ENCODE results near the gene KDELR1. TPM values are rescaled to one million over a fixed set of nuclear protein-coding genes. Genes with fewer than 3 reads are reported as not detected.

Gene KDELR1
- total RNA-seq, 1 experiment from 2014 or later, result 198 TPM

DNA sequence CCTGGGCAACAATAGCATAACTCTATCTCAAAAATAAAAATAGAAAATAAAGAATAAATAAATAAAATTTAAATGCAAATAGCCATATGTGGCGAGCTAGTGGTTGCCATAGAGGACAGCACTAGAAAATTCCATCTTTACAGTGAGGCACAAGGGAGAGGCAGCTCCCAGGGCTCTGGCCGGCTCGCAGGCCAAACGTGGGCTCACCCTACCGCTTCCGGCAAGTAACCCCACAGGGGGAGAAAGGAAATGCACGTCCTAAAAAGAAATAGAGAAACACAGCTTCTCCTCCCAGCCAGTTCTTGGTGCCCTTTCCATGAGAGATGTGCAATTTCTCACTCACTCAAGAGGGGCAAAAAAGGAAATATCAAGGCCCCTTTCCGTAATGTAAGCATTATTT is 42.0 kb upstream of the KDELR1 start:
- Histone ChIP-seq H3K79me2 (ENCODE audit: insufficient read depth, low read length) (no peaks in the 10 kb centered on the region), H3K4me2 (ENCODE audit: insufficient read depth, insufficient read length, low read length) (no peak overlapping the region), H2BK20ac (ENCODE audit: low read depth, low read length, poor library complexity, severe bottlenecking) (no peak overlapping the region), H2AK5ac (ENCODE audit: insufficient read length, low read length) (no peak overlapping the region), H2AFZ (ENCODE audit: low read length) (no peak overlapping the region), H3K14ac (ENCODE audit: insufficient read depth, low read length) (no peak overlapping the region), H4K20me1 (ENCODE audit: control insufficient read depth, insufficient read depth, insufficient read length) (no peaks in the 10 kb centered on the region), H4K5ac (ENCODE audit: insufficient read length, low read depth, low read length) (no peak overlapping the region), H2BK120ac (ENCODE audit: low read depth, low read length, poor library complexity, severe bottlenecking) (no peak overlapping the region), H3K4ac (ENCODE audit: low read depth, low read length) (no peak overlapping the region), H3K23me2 (ENCODE audit: insufficient read length, low read depth, low read length, poor library complexity, severe bottlenecking) (no peaks in the 10 kb centered on the region), H3K27ac (ENCODE audit: insufficient read length, low read depth, low read length) (no peak overlapping the region), H3K9ac (ENCODE audit: extremely low read depth, insufficient read length, low read length) (no peak overlapping the region), H3K79me1 (ENCODE audit: insufficient read depth, low read depth, low read length, poor library complexity, severe bottlenecking) (no peaks in the 10 kb centered on the region), H3K27me3 (ENCODE audit: insufficient read depth, low read length) (no peaks in the 10 kb centered on the region), H2BK15ac (ENCODE audit: low read depth, low read length) (no peak overlapping the region), H3K56ac (ENCODE audit: insufficient read length, low read depth, low read length) (no peak overlapping the region), H2BK5ac (ENCODE audit: insufficient read length, low read length) (no peak overlapping the region), H3K18ac (ENCODE audit: insufficient read length, low read depth, low read length) (no peak overlapping the region), H3K9me3 (ENCODE audit: control insufficient read depth, low read depth, low read length) (no peaks in the 10 kb centered on the region), H3K23ac (ENCODE audit: insufficient read length, low read depth, low read length) (no peak overlapping the region), H3T11ph (ENCODE audit: low read length) (no peak overlapping the region), H4K91ac (ENCODE audit: insufficient read length, low read depth, low read length) (no peak overlapping the region), H4K8ac (replicated peaks; ENCODE audit: insufficient read length, low read depth, low read length) (no peak overlapping the region), H2BK12ac (ENCODE audit: insufficient read length, low read depth, low read length) (no peak overlapping the region), H3K4me1 (ENCODE audit: insufficient read depth, low read length) (no peaks in the 10 kb centered on the region)
- Mint-ChIP-seq H3K27ac (no peak overlapping the region), H3K9me3 (no peaks in the 10 kb centered on the region), H3K27me3 (ENCODE audit: low read depth) (no peaks in the 10 kb centered on the region; the same call in 1 of the 2 replicates), H3K36me3 (ENCODE audit: insufficient read depth in 1 of 3, low read depth in 3 of 3) (peaks cover 8 to 14% (median 10%) of the 10 kb centered on the region in 3 experiments; a peak in 6 of 7 replicates), H3K4me3 (no peak overlapping the region), H3K4me1 (peaks cover 3 to 4% of the 10 kb centered on the region in 2 experiments; a peak in 3 of 4 replicates)
- WGBS (ENCODE audit: extremely low coverage, insufficient read length, low lambda C conversion rate), result no CpG with 5 or more reads among the region's 8 CpGs
- no peak for DNase-seq
- no peak; the same call in 2 of the 3 replicates for TF ChIP-seq CTCF (conservative IDR thresholded peaks at IDR 0.05)
